Cardiac fibroblast (primary cell): ENCODE data around the gene ACHE.
A peak's percentile ranks its signal among the peaks of the same experiment; 100 is the strongest.

Source experiments
- DNase-seq, 2 donors: peaks; one replicate each; pipeline versions ENCODE4 v3.0.0 to v3.0.0-alpha.2; 2010; ENCODE audit warnings: low read depth in 2 of 2
- H3K4me3 ChIP-seq, 2 donors: replicated peaks in 1 of 2; 1 replicate in 1 of 2; 2 replicates in 1 of 2; pipeline ENCODE4 v1.5.1; 2011; ENCODE audit warnings: low read depth in 2 of 2, low read length in 2 of 2, mild to moderate bottlenecking in 2 of 2, moderate library complexity in 1 of 2
- CTCF ChIP-seq: IDR thresholded peaks from one replicate; pipeline ENCODE4 v1.5.1; 2011; ENCODE audit warnings: low read depth, mild to moderate bottlenecking, low read length, inconsistent platforms

ACHE gene

GRCh38 chr7:100874577-100875355, 20.9 kb downstream of the ACHE start, which contains the start of gene SRRT:
Gene SRRT (plus strand): TSS chr7:100875103. CDS start chr7:100875591, 488 bp downstream.
- peak; percentile 44 for TF ChIP-seq CTCF
- H3K4me3 ChIP-seq, result peak within 1 kb of the TSS; percentile 89 to 95
- peak; percentile 99 for DNase-seq

GRCh38 chr7:100874300-100874576, 21.4 kb downstream of the ACHE start:
- TF ChIP-seq CTCF, result no peak
- DNase-seq, result no peak
- H3K4me3 ChIP-seq, result peak overlapping the region; percentile 89 to 95

- no peak for DNase-seq
- TF ChIP-seq CTCF, result no peak
- H3K4me3 ChIP-seq, result peak overlapping the region; percentile 89 to 95
These were observed 21.9 kb downstream of the ACHE start for GRCh38 chr7:100873599-100874299.

- H3K4me3 ChIP-seq, result peak overlapping the region; percentile 96 to 97
- TF ChIP-seq CTCF, result no peak
- no peak for DNase-seq
These were observed 27.8 kb downstream of the ACHE start for GRCh38 chr7:100867776-100868485.

GRCh38 chr7:100867040-100867775, 28.5 kb downstream of the ACHE start, which contains the start of gene TRIP6:
Gene TRIP6 (plus strand): TSS chr7:100867387. CDS start chr7:100867498, 111 bp downstream.
- TF ChIP-seq CTCF, result no peak
- DNase-seq, result peak; percentile 93 to 95
- peak within 1 kb of the TSS; percentile 96 to 97 for H3K4me3 ChIP-seq

GRCh38 chr7:100866729-100867039, 29.0 kb downstream of the ACHE start:
- TF ChIP-seq CTCF, result no peak
- peak overlapping the region; percentile 96 to 97 for H3K4me3 ChIP-seq
- no peak for DNase-seq
